Measurements from ENCODE around the gene DLG1. TPM values are rescaled to one million over a fixed set of nuclear protein-coding genes. Genes with fewer than 3 reads are reported as not detected.

The DLG1 gene
- polyA plus RNA-seq, 1 donor from 2014 or later = 43.9 TPM

DNA sequence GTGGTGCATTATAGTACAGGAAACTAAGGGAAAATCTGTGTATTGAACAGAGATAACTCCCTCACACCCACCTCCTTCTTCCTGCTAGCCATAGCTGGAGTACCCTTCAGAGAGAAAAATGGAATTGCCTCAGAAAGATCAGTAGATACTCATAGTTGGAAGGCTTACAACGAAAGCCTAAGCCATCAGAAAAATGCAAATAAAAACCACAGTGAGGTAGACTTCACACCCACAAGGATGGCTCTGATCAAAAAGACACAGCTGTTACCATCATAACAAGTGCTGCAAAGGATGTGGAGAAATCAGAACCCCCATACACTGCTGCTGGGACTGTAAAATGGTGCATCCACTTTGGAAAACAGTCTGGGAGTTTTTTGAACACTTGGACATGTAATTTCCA is 7.4 kb upstream of the DLG1 start:
- no peak overlapping the region for H3K4me2 ChIP-seq (ENCODE audit: low read length)

DNA sequence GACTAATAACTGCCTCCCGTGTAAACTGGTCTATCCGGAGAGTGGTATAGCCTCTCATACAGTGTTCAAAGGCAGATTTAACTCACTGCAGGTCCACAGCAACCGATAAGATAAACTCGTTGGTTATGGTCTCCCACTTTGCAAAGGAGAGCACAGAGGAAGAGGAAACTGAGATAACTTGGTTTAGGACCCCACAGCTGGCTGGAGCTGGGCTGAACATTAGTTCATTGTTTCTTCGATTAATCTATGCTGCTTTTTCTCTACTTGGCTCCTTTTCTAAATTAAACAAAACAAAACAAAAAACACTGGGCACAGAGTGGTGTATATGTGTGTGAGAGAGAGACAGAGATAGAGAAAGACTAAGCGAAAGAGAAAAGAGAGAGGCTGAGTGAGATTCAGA is 5.0 kb upstream of the DLG1 start:
- Histone ChIP-seq H3K4me2 (ENCODE audit: low read length) (no peak overlapping the region), H3K27ac (ENCODE audit: low read length) (no peak overlapping the region), H2AFZ (ENCODE audit: low read depth, low read length) (no peak overlapping the region), H3F3A (ENCODE audit: insufficient read depth, low read length, poor library complexity, severe bottlenecking) (no peaks in the 10 kb centered on the region), H3K4me3 (ENCODE audit: low read length) (no peak overlapping the region), H3K9ac (ENCODE audit: low read length) (no peak overlapping the region), H3K27me3 (ENCODE audit: insufficient read depth, low read depth, low read length) (peaks cover 19% of the 10 kb centered on the region), H3K9me3 (ENCODE audit: low read length) (no peaks in the 10 kb centered on the region), H4K20me1 (ENCODE audit: insufficient read depth) (no peaks in the 10 kb centered on the region), H3K79me2 (replicated peaks; ENCODE audit: insufficient read depth, low read length) (no peaks in the 10 kb centered on the region), H3K9me2 (ENCODE audit: insufficient read depth, low read length) (no peaks in the 10 kb centered on the region), H3K36me3 (ENCODE audit: insufficient read depth, low read length) (no peaks in the 10 kb centered on the region)
- no peak for TF ChIP-seq REST (IDR thresholded peaks at IDR 0.05; ENCODE audit: borderline replicate concordance)
- TF ChIP-seq, protein P1, sequence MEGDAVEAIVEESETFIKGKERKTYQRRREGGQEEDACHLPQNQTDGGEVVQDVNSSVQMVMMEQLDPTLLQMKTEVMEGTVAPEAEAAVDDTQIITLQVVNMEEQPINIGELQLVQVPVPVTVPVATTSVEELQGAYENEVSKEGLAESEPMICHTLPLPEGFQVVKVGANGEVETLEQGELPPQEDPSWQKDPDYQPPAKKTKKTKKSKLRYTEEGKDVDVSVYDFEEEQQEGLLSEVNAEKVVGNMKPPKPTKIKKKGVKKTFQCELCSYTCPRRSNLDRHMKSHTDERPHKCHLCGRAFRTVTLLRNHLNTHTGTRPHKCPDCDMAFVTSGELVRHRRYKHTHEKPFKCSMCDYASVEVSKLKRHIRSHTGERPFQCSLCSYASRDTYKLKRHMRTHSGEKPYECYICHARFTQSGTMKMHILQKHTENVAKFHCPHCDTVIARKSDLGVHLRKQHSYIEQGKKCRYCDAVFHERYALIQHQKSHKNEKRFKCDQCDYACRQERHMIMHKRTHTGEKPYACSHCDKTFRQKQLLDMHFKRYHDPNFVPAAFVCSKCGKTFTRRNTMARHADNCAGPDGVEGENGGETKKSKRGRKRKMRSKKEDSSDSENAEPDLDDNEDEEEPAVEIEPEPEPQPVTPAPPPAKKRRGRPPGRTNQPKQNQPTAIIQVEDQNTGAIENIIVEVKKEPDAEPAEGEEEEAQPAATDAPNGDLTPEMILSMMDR (IDR thresholded peaks at IDR 0.05; ENCODE audit: poor library complexity, severe bottlenecking) = no peak
- TF ChIP-seq EZH2 (IDR thresholded peaks at IDR 0.05; ENCODE audit: borderline replicate concordance, insufficient read depth, low read length, poor library complexity, severe bottlenecking) = no peak
- TF ChIP-seq SMC3 (conservative IDR thresholded peaks at IDR 0.05; ENCODE audit: poor library complexity) = no peak
- TF ChIP-seq RAD21 (conservative IDR thresholded peaks at IDR 0.05) = no peak
- no peak for TF ChIP-seq EP300 (conservative IDR thresholded peaks at IDR 0.05; ENCODE audit: poor library complexity, severe bottlenecking)

More for the DNA sequence above, 7.4 kb upstream of the DLG1 start:
- no peak overlapping the region for H3K4me3 ChIP-seq (ENCODE audit: low read length)
- no peak overlapping the region for H3K9ac ChIP-seq (ENCODE audit: low read length)
- H3K9me2 ChIP-seq (ENCODE audit: insufficient read depth, low read length) = no peaks in the 10 kb centered on the region
- H3F3A ChIP-seq (ENCODE audit: insufficient read depth, low read length, poor library complexity, severe bottlenecking) = no peaks in the 10 kb centered on the region
- H3K79me2 ChIP-seq (replicated peaks; ENCODE audit: insufficient read depth, low read length) = no peaks in the 10 kb centered on the region
- no peak overlapping the region for H2AFZ ChIP-seq (ENCODE audit: low read depth, low read length)
- H3K27me3 ChIP-seq (ENCODE audit: insufficient read depth, low read depth, low read length) = no peaks in the 10 kb centered on the region
- H4K20me1 ChIP-seq (ENCODE audit: insufficient read depth) = no peaks in the 10 kb centered on the region
- H3K27ac ChIP-seq (ENCODE audit: low read length) = no peak overlapping the region
- H3K36me3 ChIP-seq (ENCODE audit: insufficient read depth, low read length) = no peaks in the 10 kb centered on the region
- TF ChIP-seq, protein P1 (IDR thresholded peaks at IDR 0.05; ENCODE audit: poor library complexity, severe bottlenecking) = no peak
- TF ChIP-seq EP300 (conservative IDR thresholded peaks at IDR 0.05; ENCODE audit: poor library complexity, severe bottlenecking) (no peak), REST (IDR thresholded peaks at IDR 0.05; ENCODE audit: borderline replicate concordance) (no peak), SMC3 (conservative IDR thresholded peaks at IDR 0.05; ENCODE audit: poor library complexity) (no peak), MXI1 (conservative IDR thresholded peaks at IDR 0.05; ENCODE audit: poor library complexity, severe bottlenecking) (no peak)
- H3K9me3 ChIP-seq (ENCODE audit: low read length) = no peaks in the 10 kb centered on the region

Measured in neural cell (in vitro differentiated cells).